ENCODE measurements around the gene LANCL2.

Gene LANCL2

DNA sequence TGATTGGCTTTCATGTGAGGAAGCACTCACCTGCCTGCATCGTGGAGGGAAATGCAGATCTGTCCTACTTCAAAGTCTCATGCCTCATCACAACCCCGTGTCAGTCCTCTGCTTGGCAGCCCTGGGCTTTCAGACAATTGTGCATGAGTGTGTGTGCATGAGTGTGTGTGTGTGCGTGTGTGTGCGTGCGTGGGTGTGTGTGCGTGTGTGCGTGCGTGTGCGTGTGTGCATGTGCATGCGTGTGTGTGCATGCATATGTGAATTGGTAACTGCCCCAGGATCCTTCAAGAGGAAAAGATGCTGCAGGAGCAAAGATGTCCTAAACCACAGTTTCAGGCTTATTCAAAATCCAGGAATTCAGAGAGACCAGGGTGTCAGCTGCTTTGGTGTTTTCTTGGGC is 71.3 kb downstream of the LANCL2 start:
- DNase-seq (ENCODE audit: low read depth in 2 of 2, low spot score in 1 of 2): no peak

DNA sequence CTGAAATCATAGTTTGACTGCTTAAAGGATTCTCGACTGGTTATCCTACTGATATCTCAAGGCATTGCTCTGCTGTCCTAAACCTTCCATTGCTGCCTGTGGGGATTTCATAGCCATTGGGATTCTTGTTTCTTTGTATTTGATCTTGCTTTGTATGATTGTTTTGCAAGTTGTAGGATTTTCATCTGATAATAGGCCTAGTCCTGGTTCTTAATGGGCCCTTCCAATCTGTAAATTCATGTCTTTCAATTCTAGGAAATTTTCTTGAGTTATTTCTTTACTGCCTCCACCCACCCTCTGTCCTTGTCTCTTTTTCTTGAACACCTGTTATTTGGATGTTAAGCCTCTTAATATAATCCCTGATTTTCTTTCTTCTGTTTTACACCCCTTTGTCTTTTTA is 72.2 kb downstream of the LANCL2 start:
- DNase-seq (ENCODE audit: low read depth in 2 of 2, low spot score in 1 of 2): no peak

DNA sequence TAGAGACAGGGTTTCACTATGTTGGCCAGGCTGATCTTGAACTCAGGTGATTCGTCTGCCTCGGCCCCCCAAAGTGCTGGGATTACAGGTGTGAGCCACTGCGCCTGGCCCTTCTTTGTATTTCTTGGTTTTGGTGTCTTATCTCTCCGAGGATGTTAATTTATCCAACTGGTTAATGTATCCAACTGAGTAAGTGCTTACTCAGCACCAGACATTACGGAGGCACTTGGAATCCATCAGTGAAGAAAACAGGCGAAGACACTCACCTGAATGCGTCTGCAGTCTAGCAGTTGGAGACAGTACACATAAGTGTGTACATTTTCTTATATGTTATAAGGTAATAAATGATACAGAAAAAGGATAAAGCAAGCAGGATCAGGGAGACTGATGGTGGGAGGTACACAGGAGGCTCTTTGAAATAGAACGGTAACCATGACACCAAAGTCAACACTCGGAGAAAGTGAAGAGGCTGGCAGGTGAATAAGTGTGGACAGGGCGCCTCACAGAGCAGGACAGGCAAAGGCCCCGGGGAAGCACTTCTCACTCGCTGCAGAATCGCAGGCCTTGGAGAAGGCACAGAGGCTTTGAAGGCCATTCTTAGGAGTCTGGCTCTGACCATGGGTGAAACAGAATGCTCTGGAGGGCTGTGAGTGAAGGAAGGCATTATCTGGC is 73.1 kb downstream of the LANCL2 start:
- no peak for DNase-seq (ENCODE audit: low read depth in 2 of 2, low spot score in 1 of 2)

DNA sequence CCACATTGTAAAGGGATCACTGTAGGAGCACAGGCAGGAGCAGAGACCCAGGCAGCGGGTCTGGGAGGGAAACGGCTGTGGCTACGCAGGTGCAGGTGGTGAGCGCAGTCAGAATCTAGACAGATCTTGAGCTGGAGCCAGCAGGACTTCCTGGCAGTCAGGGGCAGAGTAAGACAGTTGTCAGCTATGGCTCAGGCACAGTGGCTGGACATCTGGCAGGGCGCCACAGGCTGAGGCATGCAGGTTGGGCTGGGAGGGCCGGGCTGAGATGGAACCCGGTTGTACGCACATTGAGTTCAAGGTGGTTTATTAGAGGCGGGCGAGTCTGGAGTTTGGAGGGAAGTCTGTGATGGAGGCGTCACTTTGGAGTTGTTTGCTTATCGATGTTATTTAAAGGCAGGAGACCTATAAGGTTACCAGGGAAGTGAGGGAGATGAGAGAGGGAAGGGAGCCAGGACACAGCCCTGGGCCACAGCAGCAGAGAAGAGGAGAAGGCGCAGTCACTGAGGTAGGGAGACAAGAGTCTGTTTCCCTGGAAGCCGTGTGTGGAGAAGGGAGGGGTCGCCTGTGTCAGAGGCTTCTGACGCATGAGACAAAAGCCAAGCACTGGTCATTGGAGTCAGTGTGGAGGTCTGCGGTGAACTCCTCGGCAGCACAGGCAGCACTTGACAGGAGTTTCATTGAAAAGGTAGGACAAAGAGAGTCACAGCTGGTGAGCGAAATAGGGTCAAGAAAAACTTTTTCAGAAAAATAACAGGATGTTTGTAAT is 73.8 kb downstream of the LANCL2 start:
- DNase-seq (ENCODE audit: low read depth in 2 of 2, low spot score in 1 of 2): no peak

DNA sequence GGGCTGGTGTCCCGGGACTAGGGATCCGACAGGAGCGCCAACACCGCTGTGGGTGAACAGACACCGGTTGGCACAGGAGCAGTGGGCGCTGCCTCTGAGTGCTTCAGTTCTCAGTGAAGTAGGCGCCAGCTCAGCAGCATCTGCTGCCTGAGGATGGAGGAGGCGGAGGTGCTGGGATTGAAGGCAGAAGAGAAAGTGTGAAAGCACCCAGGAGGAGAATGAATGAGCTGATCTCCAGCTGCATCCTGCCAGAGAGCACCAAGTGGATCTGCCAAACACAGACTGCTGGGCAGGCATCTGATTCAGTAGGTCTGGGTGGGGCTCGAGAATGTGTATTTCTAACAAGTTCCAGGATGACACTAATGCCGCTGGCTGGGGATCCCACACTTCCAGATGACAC is 74.5 kb downstream of the LANCL2 start:
- DNase-seq (ENCODE audit: low read depth in 2 of 2, low spot score in 1 of 2): no peak

DNA sequence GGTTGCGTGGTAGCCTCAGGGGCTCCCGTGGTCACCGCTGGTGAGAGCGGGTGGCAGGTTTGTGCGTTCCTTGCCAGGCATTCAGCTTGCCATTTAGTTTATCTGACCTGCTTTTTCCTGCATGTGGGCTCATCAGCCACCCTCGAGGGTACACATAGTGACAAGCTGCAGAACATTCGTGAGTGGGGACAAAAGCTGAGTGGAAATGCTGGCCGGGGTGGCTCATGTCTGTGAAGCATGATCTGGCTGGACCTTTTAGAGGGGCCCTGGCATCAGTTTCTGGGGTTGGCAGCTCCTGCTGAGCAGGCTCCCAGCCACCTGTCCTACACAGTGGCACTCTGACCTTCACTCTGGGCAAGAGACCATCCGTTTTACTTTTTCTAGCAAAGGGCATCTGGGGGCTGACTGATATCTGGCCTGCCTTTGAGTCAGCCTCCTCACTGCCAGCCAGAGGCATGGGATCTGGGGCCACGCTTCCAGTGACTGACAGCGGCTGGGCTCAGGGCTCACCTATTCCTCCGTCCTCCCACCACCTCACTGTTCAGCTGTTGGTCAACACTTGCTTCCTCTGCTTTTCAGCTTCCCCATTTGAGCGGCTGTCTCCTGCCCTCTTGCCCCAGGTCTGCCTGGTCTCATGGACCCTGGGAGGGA is 75.0 kb downstream of the LANCL2 start:
- no peak for DNase-seq (ENCODE audit: low read depth in 2 of 2, low spot score in 1 of 2)

DNA sequence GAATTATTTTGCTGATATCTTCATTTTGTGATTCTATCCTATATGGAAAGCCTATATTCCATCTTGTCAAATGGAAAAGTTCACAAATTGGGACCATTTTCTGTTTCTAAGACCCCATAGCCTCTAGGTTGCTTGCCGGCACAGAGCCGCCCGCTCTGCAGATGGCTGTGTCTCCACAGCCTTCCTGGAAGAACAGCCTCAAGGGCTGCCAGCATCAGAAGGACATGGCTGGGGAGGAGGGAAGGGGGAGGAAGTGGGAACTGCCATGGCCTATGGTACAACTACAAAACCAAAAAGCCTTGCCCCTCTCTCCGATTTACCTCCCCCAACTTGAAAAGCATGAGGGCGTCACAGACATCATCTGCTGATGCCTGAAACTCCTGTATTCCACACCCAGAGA is 75.9 kb downstream of the LANCL2 start:
- DNase-seq (ENCODE audit: low read depth in 2 of 2, low spot score in 1 of 2): no peak

DNA sequence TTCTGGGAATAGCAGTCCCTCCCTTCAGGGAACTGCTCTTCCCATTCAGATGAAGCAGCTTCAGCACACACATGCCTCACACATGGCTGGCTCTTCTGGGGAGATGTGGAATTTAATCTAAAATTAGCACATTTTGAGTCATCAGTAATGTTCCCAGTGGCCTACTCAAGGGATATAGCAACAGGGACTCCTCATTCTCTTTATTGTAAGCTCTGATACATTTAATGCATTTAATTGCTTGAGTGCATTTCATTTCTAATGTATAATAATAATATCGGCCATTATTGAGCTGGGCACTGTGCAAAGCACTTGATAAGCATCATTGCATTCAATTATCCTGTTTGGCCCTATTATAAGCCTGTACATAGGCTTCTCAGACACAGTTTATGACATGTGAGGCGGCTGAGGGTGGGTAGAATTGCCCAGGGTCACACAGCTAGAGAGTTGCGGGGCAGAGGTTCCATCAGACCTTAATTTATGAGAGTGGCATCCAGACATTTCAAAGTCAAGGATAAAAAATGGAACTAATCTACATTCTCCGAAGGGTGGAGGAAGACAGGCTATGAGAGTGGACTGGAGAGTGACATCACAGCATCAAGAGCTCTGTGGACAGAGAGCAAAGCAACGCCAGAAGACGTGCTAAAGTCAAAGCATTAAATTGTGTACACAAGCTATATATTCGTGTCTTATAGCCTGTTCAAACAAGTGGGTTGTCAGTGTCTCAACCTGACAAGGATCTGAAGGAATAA is 76.8 kb downstream of the LANCL2 start:
- DNase-seq (ENCODE audit: low read depth in 2 of 2, low spot score in 1 of 2): no peak

DNA sequence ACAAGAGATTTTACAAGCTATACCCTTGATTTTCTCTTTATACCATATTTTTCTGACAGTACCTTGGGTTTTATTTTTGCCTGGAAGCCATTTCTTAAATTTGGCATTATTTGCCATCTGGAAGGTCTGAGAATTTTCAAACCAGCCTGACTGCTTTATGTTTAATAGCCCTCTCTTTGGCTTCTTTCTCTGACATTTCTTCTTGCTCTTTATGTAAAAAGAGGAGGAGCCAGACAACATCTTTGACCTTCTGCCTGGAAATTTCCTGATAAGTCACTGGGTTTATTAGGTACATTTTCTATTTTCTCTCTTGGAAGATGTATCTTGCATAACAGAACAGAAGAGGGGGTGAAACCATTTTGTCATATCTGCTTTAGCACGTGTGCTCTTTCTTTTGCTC is 79.6 kb downstream of the LANCL2 start:
- no peak for DNase-seq (ENCODE audit: low read depth in 2 of 2, low spot score in 1 of 2)

DNA sequence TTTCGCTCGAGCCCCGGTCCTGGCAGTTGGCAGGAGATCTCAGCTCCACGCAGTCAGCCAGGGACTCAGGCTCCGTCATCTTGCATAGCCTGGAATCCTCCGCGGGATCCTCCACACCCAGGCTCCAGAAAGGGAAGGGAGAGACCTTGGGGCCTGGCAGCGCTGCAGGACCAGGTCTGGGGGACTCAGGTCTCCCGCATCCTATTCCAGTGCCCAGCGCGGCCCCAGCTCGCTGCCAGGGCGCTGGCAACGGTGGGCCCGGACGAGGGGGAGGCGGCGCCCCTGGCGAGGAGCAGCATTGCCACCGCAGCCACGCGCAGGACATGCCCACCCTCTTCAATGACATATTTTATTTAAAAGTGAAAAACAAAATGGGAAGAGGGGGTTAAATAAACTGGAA is 83.4 kb downstream of the LANCL2 start:
- DNase-seq (ENCODE audit: low read depth in 2 of 2, low spot score in 1 of 2): no peak

DNA sequence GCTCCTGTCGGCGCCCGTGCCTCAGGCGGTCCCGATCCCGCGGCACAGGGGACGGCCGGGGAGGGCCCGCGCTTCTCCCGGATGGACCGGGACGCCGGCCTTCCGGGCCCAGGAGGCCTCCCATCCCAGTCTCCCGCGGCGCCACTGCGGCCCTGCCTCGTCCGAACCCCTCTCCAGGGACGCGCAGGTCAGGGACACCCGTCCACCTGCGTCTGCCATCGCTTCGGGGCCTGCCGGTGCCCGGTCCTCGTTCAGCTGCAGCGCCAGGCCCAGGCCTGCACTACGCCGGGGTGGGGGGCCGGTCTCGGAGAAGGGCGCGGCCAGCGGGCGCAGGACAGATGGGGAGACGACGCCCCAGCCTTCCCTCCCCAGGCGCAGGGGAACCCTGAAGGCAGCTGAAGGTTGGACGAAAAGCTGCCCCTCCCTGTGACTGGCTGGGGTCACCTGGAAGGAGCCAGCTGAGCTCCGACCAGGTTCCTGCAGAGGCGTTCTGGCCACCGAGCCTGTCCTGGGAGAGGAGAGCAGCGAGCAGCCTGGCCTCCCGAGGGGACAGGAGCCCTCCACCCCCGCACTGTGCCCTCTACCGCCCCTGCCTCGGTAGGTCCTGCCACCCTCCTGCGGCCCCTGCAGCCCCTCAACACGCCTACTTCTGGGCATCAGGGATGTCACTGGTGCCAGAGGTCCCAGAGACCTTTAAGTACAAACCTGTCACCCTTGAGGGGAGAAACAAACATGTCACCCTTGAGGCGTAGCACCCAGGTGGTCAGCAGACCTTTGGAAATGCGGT is 84.3 kb downstream of the LANCL2 start:
- DNase-seq (ENCODE audit: low read depth in 2 of 2, low spot score in 1 of 2): no peak

DNA sequence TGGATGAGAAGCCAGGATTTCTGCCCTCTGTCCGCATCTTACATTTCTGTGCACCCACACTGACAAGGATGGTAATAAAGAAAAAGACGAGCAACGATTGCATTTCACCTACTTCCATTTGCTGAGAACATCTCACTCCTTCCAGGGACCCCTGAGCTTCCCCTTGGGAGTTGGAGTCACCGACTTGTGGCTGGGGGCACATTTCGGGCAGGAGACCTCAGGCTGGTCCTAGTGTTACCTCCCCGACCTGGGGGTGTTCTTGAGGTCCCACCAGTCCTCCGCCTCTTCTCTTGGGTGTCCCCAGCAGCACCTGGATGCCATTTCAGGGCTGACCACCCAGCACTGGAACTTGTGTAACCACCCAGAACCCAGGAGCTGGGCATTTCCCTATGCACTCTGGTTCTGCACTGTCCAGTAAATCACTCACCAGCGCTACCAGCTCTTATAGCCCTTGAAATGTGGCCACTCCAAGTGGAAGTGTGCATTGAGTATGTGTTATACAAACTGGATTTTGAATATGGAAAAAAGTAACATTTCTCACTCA is 84.9 kb downstream of the LANCL2 start:
- DNase-seq (ENCODE audit: low read depth in 2 of 2, low spot score in 1 of 2): no peak

DNA sequence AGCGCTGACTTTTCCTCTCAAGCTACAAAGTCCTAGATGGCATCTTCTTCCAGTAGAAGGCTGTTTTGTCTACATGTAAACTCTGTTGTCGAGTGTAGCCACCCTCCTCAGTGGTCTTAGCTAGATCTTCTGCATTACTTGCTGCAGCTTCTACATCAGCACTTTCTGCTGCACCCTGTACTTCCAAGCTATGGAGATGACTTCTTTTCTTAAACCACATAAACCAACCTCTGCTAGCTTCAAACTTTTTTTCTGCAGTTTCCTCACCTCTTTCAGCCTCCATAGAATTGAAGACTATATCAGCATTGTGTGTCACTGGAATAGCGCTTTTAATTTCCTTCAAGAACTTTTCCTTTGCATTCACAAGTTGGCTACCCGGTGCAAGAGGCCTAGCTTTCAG is 87.8 kb downstream of the LANCL2 start:
- DNase-seq (ENCODE audit: low read depth in 2 of 2, low spot score in 1 of 2): no peak

DNA sequence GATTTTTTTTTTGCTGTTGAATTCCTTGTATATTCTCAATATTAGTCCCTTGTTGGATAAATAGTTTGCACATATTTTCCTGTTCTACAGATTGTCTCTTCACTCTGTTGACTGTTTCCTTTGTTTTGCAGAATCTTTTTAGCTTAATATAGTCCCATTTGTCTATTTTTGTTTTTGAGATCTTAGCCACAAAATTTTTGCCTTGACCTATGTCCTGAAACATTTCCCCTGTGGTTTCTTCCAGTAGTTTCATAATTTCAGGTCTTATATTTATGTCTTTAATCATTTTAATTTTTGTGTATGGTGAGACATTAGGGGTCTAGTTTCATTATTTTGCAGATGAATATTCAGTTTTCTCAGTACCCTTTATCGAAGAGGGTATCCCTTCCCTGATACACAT is 92.7 kb downstream of the LANCL2 start:
- DNase-seq (ENCODE audit: low read depth in 2 of 2, low spot score in 1 of 2): no peak

DNA sequence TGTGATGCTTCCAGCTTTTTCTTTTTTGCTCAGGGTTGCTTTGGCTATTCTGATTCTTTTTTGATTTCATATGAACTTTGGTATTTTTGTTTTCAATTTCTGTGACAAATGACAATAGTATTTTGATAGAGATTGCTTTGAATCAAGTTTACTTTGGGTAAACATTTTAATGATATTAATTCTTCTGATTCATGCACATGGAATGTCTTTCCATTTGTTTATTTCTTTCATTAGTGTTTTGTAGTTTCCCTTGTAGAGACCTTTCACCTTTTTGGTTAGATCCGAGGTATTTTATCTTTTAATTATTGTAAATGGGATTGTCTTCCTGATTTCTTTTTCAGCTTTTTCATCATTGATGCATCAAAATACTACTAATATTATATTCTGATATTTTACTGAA is 93.2 kb downstream of the LANCL2 start:
- DNase-seq (ENCODE audit: low read depth in 2 of 2, low spot score in 1 of 2): no peak

DNA sequence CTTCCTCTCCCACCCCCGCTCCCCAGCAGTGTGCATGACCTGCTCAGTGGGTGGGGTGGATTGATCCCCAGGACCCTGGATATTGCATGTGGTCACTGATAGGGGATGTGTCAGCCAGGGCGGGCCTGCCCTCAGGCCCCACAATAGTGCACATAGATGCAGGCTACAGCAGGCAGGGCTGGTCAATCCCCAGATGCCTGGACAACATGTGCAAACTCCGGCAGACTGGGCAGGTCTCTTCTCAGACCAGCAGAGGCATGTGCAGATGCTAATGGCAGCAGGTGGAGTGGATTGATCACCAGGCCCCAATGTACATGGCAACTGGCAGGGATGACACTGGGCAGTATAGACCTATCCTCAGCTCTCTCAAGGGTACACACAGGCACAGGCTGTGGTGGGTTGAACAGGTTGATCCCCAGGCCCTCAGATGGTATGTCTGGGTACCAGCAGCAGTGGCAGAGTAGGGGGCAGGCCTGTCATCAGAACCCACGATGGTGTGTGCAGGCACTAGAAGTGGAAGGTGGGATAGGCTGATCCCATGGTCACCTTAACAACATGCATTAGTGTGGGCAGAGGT is 98.6 kb downstream of the LANCL2 start:
- no peak for DNase-seq (ENCODE audit: low read depth in 2 of 2, low spot score in 1 of 2)

DNA sequence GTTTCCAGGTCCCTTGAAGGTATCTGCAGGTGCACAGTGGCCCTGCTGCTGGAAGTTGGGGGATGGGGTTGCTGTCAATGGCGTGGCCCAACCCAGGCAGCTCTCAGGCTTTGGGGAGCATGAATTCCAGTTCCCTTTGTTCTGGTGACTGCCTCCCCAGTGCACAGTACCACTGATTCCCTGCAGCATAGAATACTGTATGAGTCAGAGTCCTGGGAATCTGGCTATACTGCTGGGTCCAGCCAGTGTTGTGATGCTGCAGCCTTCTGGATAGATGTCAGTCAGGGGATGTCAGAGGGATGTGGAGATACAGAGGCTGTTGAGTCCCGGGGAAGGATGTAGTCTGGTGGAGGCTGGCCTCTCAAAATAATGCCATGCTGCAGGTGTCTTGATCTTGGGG is 99.3 kb downstream of the LANCL2 start:
- DNase-seq (ENCODE audit: low read depth in 2 of 2, low spot score in 1 of 2): no peak

DNA sequence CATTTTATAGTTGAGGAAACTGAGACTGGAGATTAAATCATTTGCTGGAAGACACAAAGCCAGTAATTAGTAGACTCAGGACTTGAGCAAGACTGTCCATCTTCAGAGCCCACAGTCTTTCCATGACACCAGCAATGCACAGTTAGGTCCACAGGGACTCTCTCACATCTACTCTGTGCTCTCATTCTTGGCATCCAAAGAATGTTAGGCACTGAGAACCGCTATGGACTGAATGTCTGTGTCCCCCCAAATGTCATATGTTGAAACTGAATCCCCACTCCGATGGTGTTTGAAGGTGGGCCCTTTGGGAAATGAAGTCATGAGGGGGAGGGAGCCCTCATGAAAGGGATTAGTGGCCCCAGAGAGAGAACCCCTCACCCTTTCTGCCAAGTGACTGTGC is 100.6 kb downstream of the LANCL2 start:
- DNase-seq (ENCODE audit: low read depth in 2 of 2, low spot score in 1 of 2): no peak

DNA sequence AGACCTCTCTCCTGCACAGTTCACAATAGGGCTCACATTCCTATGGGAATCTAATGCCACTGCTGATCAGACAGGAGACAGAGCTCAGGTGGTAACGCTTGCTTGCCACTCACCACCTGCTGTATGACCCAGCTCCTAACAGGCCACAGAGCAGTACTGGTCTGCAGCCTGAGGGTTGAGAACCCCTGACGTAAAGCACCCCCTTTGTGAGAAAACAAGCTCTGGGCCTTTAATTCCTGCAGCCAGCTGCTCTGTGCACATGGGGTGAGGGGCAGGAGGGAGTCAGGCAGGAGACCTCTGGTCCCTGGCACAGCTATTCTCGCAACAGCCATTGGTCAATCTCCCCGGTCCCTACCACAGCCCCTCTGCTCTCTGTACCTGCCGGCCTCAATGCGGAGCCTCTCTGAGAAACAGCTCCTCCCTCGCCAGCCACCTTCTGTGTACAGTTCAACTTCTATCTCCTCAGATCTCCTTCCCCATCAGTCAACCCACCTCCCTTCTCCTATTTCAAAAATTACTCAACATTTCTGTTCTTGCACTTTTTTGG is 102.0 kb downstream of the LANCL2 start:
- no peak for DNase-seq (ENCODE audit: low read depth in 2 of 2, low spot score in 1 of 2)

DNA sequence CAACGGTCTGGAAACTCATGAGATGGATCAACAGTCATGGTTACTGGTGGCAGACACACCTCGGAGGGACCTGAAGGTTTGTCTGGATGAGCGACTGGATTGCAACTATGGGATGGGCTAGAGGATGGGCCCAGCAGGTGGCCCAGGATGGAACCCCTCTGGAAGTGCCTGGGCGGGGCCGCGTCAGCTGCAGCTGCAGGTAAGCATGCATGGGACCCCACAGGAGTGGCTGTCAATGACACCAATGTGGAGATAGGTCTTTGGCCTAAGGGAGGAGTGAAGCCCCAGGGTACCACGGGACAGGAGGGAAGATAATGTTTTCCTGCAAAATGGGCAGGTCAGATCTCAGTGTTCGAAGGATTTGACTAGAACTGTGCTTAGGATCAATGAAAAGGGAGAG is 103.4 kb downstream of the LANCL2 start:
- no peak for DNase-seq (ENCODE audit: low read depth in 2 of 2, low spot score in 1 of 2)
